ENCODE data around the gene ROR2.

- TF ChIP-seq CTCF (IDR thresholded peaks at IDR 0.05) (no peak), POLR2A (IDR thresholded peaks at IDR 0.05) (no peak), EP300 (IDR thresholded peaks at IDR 0.05; ENCODE audit: low read depth) (no peak), POLR2AphosphoS5 (IDR thresholded peaks at IDR 0.05) (no peak)
These were observed 194.1 kb downstream of the ROR2 start for GRCh38 chr9:91755761-91756509.
